Measurements from ENCODE around the gene LRRC8A. TPM values are rescaled to one million over a fixed set of nuclear protein-coding genes. Genes with fewer than 3 reads are reported as not detected.
"Not testable (repeated sequence)": the region's sequence is repeated elsewhere in the genome, so short reads cannot be mapped to it uniquely, and the experiment has no call there.

Gene LRRC8A
- polyA plus RNA-seq, 2 donors, result 38.5 to 55.6 TPM

GRCh38 chr9:128944966-128945365, 63.0 kb downstream of the LRRC8A start:
- peaks cover 8 to 17% of the 10 kb centered on the region in 2 donors for H3K4me1 ChIP-seq (ENCODE audit: control insufficient read depth in 2 of 2, insufficient read depth in 2 of 2, low read length in 1 of 2)
- not testable (repeated sequence) for H3K36me3 ChIP-seq (ENCODE audit: control insufficient read depth in 2 of 2, insufficient read depth in 2 of 2, low read length in 1 of 2); H3K9me3 ChIP-seq (ENCODE audit: control insufficient read depth in 2 of 2, insufficient read depth in 1 of 2, low read depth in 1 of 2, low read length in 1 of 2); H3K4me3 ChIP-seq (ENCODE audit: low read depth in 1 of 2, low read length in 2 of 2); H3K27me3 ChIP-seq (ENCODE audit: control insufficient read depth in 1 of 2, insufficient read depth in 2 of 2, low read length in 2 of 2); H3K27ac ChIP-seq (ENCODE audit: low read depth in 2 of 2, low read length in 1 of 2)
- WGBS, 2 donors, result 91 to 93% methylated on average over 7 of the region's 7 CpGs

GRCh38 chr9:128945798-128946501, 64.0 kb downstream of the LRRC8A start:
- 97 to 99% methylated on average over 19 of the region's 19 CpGs for WGBS, 2 donors
- Histone ChIP-seq H3K9me3 (ENCODE audit: control insufficient read depth in 2 of 2, insufficient read depth in 1 of 2, low read depth in 1 of 2, low read length in 1 of 2) (no peaks in the 10 kb centered on the region), H3K36me3 (ENCODE audit: control insufficient read depth in 2 of 2, insufficient read depth in 2 of 2, low read length in 1 of 2) (peaks cover 5 to 10% of the 10 kb centered on the region in 2 donors), H3K4me1 (ENCODE audit: control insufficient read depth in 2 of 2, insufficient read depth in 2 of 2, low read length in 1 of 2) (peaks cover 8 to 17% of the 10 kb centered on the region in 2 donors), H3K27ac (ENCODE audit: low read depth in 2 of 2, low read length in 1 of 2) (no peak overlapping the region), H3K4me3 (ENCODE audit: low read depth in 1 of 2, low read length in 2 of 2) (no peak overlapping the region), H3K27me3 (ENCODE audit: control insufficient read depth in 1 of 2, insufficient read depth in 2 of 2, low read length in 2 of 2) (no peaks in the 10 kb centered on the region)

GRCh38 chr9:128946571-128947276, 64.8 kb downstream of the LRRC8A start:
- Histone ChIP-seq H3K27ac (ENCODE audit: low read depth in 2 of 2, low read length in 1 of 2) (peak overlapping the region; percentile 89 to 98), H3K4me3 (ENCODE audit: low read depth in 1 of 2, low read length in 2 of 2) (peak overlapping the region; percentile 78 to 92), H3K27me3 (ENCODE audit: control insufficient read depth in 1 of 2, insufficient read depth in 2 of 2, low read length in 2 of 2) (no peaks in the 10 kb centered on the region), H3K4me1 (ENCODE audit: control insufficient read depth in 2 of 2, insufficient read depth in 2 of 2, low read length in 1 of 2) (peaks cover 8 to 14% of the 10 kb centered on the region in 2 donors), H3K9me3 (ENCODE audit: control insufficient read depth in 2 of 2, insufficient read depth in 1 of 2, low read depth in 1 of 2, low read length in 1 of 2) (no peaks in the 10 kb centered on the region), H3K36me3 (ENCODE audit: control insufficient read depth in 2 of 2, insufficient read depth in 2 of 2, low read length in 1 of 2) (peaks cover 5 to 10% of the 10 kb centered on the region in 2 donors)
- WGBS, 2 donors, result 20 to 21% methylated on average over 30 of the region's 30 CpGs

- WGBS, 2 donors, result 0% methylated on average over 20 of the region's 20 CpGs
Observed at GRCh38 chr9:128947277-128947526, 65.3 kb downstream of the LRRC8A start.

GRCh38 chr9:128947527-128948301, 65.8 kb downstream of the LRRC8A start, which contains the start of the genes DOLK and NUP188:
DOLK (minus strand) TSS chr9:128947603; CDS start chr9:128947303, 300 bp downstream.
NUP188 (plus strand) TSS chr9:128947699; CDS start chr9:128947720, 21 bp downstream.
- no peaks in the 10 kb centered on the region for H3K27me3 ChIP-seq (ENCODE audit: control insufficient read depth in 1 of 2, insufficient read depth in 2 of 2, low read length in 2 of 2)
- peaks cover 5 to 7% of the 10 kb centered on the region in 2 donors for H3K36me3 ChIP-seq (ENCODE audit: control insufficient read depth in 2 of 2, insufficient read depth in 2 of 2, low read length in 1 of 2)
- H3K9me3 ChIP-seq (ENCODE audit: control insufficient read depth in 2 of 2, insufficient read depth in 1 of 2, low read depth in 1 of 2, low read length in 1 of 2), result no peaks in the 10 kb centered on the region
- H3K4me1 ChIP-seq (ENCODE audit: control insufficient read depth in 2 of 2, insufficient read depth in 2 of 2, low read length in 1 of 2), result peaks cover 8 to 11% of the 10 kb centered on the region in 2 donors
- H3K4me3 ChIP-seq (ENCODE audit: low read depth in 1 of 2, low read length in 2 of 2), result peak within 1 kb of the TSS; percentile 78 to 92
- peak within 1 kb of the TSS; percentile 89 to 98 for H3K27ac ChIP-seq (ENCODE audit: low read depth in 2 of 2, low read length in 1 of 2)
- WGBS, 2 donors, result 0% methylated on average over 59 to 86 of the region's 86 CpGs

More at GRCh38 chr9:128947277-128947526, 65.3 kb downstream of the LRRC8A start:
- Histone ChIP-seq H3K9me3 (ENCODE audit: control insufficient read depth in 2 of 2, insufficient read depth in 1 of 2, low read depth in 1 of 2, low read length in 1 of 2) (no peaks in the 10 kb centered on the region), H3K27me3 (ENCODE audit: control insufficient read depth in 1 of 2, insufficient read depth in 2 of 2, low read length in 2 of 2) (no peaks in the 10 kb centered on the region), H3K36me3 (ENCODE audit: control insufficient read depth in 2 of 2, insufficient read depth in 2 of 2, low read length in 1 of 2) (peaks cover 5 to 10% of the 10 kb centered on the region in 2 donors), H3K4me3 (ENCODE audit: low read depth in 1 of 2, low read length in 2 of 2) (peak overlapping the region; percentile 78 to 92), H3K27ac (ENCODE audit: low read depth in 2 of 2, low read length in 1 of 2) (peak overlapping the region; percentile 89 to 98), H3K4me1 (ENCODE audit: control insufficient read depth in 2 of 2, insufficient read depth in 2 of 2, low read length in 1 of 2) (peaks cover 8 to 14% of the 10 kb centered on the region in 2 donors)

- H3K4me1 ChIP-seq (ENCODE audit: control insufficient read depth in 2 of 2, insufficient read depth in 2 of 2, low read length in 1 of 2); H3K9me3 ChIP-seq (ENCODE audit: control insufficient read depth in 2 of 2, insufficient read depth in 1 of 2, low read depth in 1 of 2, low read length in 1 of 2); H3K4me3 ChIP-seq (ENCODE audit: low read depth in 1 of 2, low read length in 2 of 2); H3K36me3 ChIP-seq (ENCODE audit: control insufficient read depth in 2 of 2, insufficient read depth in 2 of 2, low read length in 1 of 2); H3K27me3 ChIP-seq (ENCODE audit: control insufficient read depth in 1 of 2, insufficient read depth in 2 of 2, low read length in 2 of 2); H3K27ac ChIP-seq (ENCODE audit: low read depth in 2 of 2, low read length in 1 of 2): not testable (repeated sequence)
- 96 to 98% methylated on average over 9 of the region's 9 CpGs for WGBS, 2 donors
Observed at GRCh38 chr9:128961403-128961802, 79.5 kb downstream of the LRRC8A start.

Other genes with a start within 250 kb of the LRRC8A start
- 10 to 100 TPM; 45.7 to 48.0 TPM for gene DYNC2I2, start 225.3 kb upstream of the LRRC8A start, polyA plus RNA-seq
- 100 to 1,000 TPM in 1 of 2 donors, 10 to 100 TPM in 1; 66.3 to 126 TPM for gene SET, start 192.9 kb upstream of the LRRC8A start, polyA plus RNA-seq
- 1 to 10 TPM; 3.5 to 4.3 TPM for gene PKN3, start 179.6 kb upstream of the LRRC8A start, polyA plus RNA-seq
- gene ZDHHC12, start 158.0 kb upstream of the LRRC8A start, polyA plus RNA-seq, result 10 to 100 TPM; 73.2 to 76.0 TPM
- gene ZER1, start 110.2 kb upstream of the LRRC8A start, polyA plus RNA-seq, result 10 to 100 TPM; 15.1 to 16.8 TPM
- gene TBC1D13, start 94.9 kb upstream of the LRRC8A start, polyA plus RNA-seq, result 10 to 100 TPM in 1 of 2 donors, 1 to 10 TPM in 1; 9.7 to 10.8 TPM
- 10 to 100 TPM; 21.0 to 26.2 TPM for gene ENDOG, start 63.6 kb upstream of the LRRC8A start, polyA plus RNA-seq
- gene SPOUT1, start 52.3 kb upstream of the LRRC8A start, polyA plus RNA-seq, result 10 to 100 TPM; 23.6 to 26.6 TPM
- gene KYAT1, start 183 bp upstream of the LRRC8A start, polyA plus RNA-seq, result 1 to 10 TPM; 4.0 to 6.7 TPM
- 10 to 100 TPM; 19.8 to 39.5 TPM for gene PHYHD1, start 38.8 kb downstream of the LRRC8A start, polyA plus RNA-seq
- gene DOLK, start 65.5 kb downstream of the LRRC8A start, polyA plus RNA-seq, result 10 to 100 TPM in 1 of 2 donors, 1 to 10 TPM in 1; 5.3 to 11.6 TPM
- 10 to 100 TPM; 19.7 to 21.8 TPM for gene NUP188, start 65.6 kb downstream of the LRRC8A start, polyA plus RNA-seq
- 100 to 1,000 TPM; 144 to 183 TPM for gene SH3GLB2, start 146.2 kb downstream of the LRRC8A start, polyA plus RNA-seq
- 10 to 100 TPM; 25.5 to 36.2 TPM for gene MIGA2, start 154.5 kb downstream of the LRRC8A start, polyA plus RNA-seq
- 10 to 100 TPM; 11.4 to 16.5 TPM for gene DOLPP1, start 199.0 kb downstream of the LRRC8A start, polyA plus RNA-seq
- gene CRAT, start 228.7 kb downstream of the LRRC8A start, polyA plus RNA-seq, result 10 to 100 TPM; 26.6 to 36.7 TPM
- 100 to 1,000 TPM in 1 of 2 donors, 10 to 100 TPM in 1; 80.0 to 126 TPM for gene PTPA, start 229.3 kb downstream of the LRRC8A start, polyA plus RNA-seq